CD4-positive, alpha-beta memory T cell (primary cell): ENCODE measurements around the gene POLR2J. TPM values are rescaled to one million over a fixed set of nuclear protein-coding genes. Genes with fewer than 3 reads are reported as not detected.

Source experiments
- CTCF ChIA-PET: fragments of 350-600 bp; sonication (Branson Sonifier 250); formaldehyde crosslinking; loops from one replicate; lab custom pipeline; 2021; ENCODE audit warnings: inconsistent platforms; ENCODE audit not compliant: partially characterized antibody; lab: Charles Lee
- POLR2A ChIA-PET: fragments of 350-600 bp; sonication (Branson Sonifier 250); formaldehyde crosslinking; loops from one replicate; lab custom pipeline; 2021; ENCODE audit not compliant: partially characterized antibody; lab: Charles Lee
- DNase-seq, 5 donors: peaks; one replicate each; pipeline versions ENCODE4 v3.0.0 to v3.0.0-alpha.2; 2020 to 2022; ENCODE audit warnings: mixed read lengths in 1 of 5
- H3K27ac ChIP-seq: one replicate; pipeline ENCODE4 v1.7.0; 2013; ENCODE audit warnings: low read depth, low read length
- H3K27me3 ChIP-seq: 2 replicates; pipeline ENCODE4 v1.7.0; 2013; ENCODE audit warnings: mild to moderate bottlenecking, low read length, moderate library complexity; ENCODE audit not compliant: insufficient read depth
- H3K36me3 ChIP-seq: 2 replicates; pipeline ENCODE4 v1.7.0; 2013; ENCODE audit warnings: mild to moderate bottlenecking, low read length, moderate library complexity; ENCODE audit not compliant: insufficient read depth
- H3K4me1 ChIP-seq: 2 replicates; pipeline ENCODE4 v1.7.0; 2013; ENCODE audit warnings: mild to moderate bottlenecking, low read length, moderate library complexity; ENCODE audit not compliant: insufficient read depth
- H3K4me3 ChIP-seq, 2 donors: one replicate each; pipeline ENCODE4 v1.7.0; 2013; ENCODE audit warnings: low read length in 2 of 2, mild to moderate bottlenecking in 1 of 2
- H3K9me3 ChIP-seq, 2 donors: one replicate each; pipeline ENCODE4 v1.7.0; 2013; ENCODE audit warnings: low read length in 2 of 2, control low read depth in 1 of 2; ENCODE audit not compliant: control insufficient read depth in 1 of 2
- H3K27ac Mint-ChIP-seq, 7 donors: one replicate each; pipeline ENCODE4 v1.8.0; 2020 to 2021; ENCODE audit warnings: mixed read lengths in 7 of 7, mild to moderate bottlenecking in 6 of 7, inconsistent platforms in 3 of 7, moderate library complexity in 3 of 7
- H3K27me3 Mint-ChIP-seq, 2 donors: one replicate each; pipeline ENCODE4 v1.8.0; 2020 to 2021; ENCODE audit warnings: mixed read lengths in 2 of 2
- H3K36me3 Mint-ChIP-seq, 2 donors: one replicate each; pipeline ENCODE4 v1.8.0; 2020 to 2021; ENCODE audit warnings: mixed read lengths in 2 of 2, inconsistent platforms in 1 of 2, mild to moderate bottlenecking in 1 of 2
- H3K4me1 Mint-ChIP-seq, 4 donors: one replicate each; pipeline ENCODE4 v1.8.0; 2020 to 2021; ENCODE audit warnings: mixed read lengths in 4 of 4, mild to moderate bottlenecking in 1 of 4
- H3K4me3 Mint-ChIP-seq, 8 donors: one replicate each; pipeline ENCODE4 v1.8.0; 2020 to 2021; ENCODE audit warnings: mixed read lengths in 8 of 8, mild to moderate bottlenecking in 7 of 8, moderate library complexity in 6 of 8, inconsistent platforms in 3 of 8
- H3K9me3 Mint-ChIP-seq, 8 donors: one replicate each; pipeline ENCODE4 v1.8.0; 2020 to 2021; ENCODE audit warnings: mixed read lengths in 8 of 8, mild to moderate bottlenecking in 5 of 8, inconsistent platforms in 3 of 8, moderate library complexity in 1 of 8
- intact Hi-C: fragments of 100-400 bp; cut with micrococcal nuclease; formaldehyde crosslinking; loops from one replicate; pipeline ENCODE4 v1.15.1; 2023
- polyA plus RNA-seq, 2 donors: library from polyadenylated mRNA; unstranded; fragments of 300-500 nt; fragmentation: Illumina TruSeq; gene quantifications; one replicate each; pipeline ENCODE4 v1.2.3, GENCODE V29; 2021
- total RNA-seq, 2 experiments: library from RNA; stranded (reverse); gene quantifications; one replicate each; pipeline ENCODE4 v1.2.3, GENCODE V29; 2021

Gene POLR2J
- total and polyA plus RNA-seq, 4 experiments from 2014 or later = 35.8 to 126 (median 80.3) TPM

- Mint-ChIP-seq H3K4me1 (peaks cover 6 to 32% (median 20%) of the 10 kb centered on the region in 4 donors), H3K9me3 (no peaks in the 10 kb centered on the region), H3K4me3 (no peak overlapping the region), H3K36me3 (peaks cover 4 to 25% of the 10 kb centered on the region in 2 donors), H3K27me3 (no peaks in the 10 kb centered on the region), H3K27ac (peak overlapping the region in 1 of 7 donors; percentile 58)
- Histone ChIP-seq H3K27ac (no peak overlapping the region), H3K36me3 (peaks cover 19% of the 10 kb centered on the region), H3K4me1 (peaks cover 19% of the 10 kb centered on the region), H3K4me3 (no peak overlapping the region), H3K9me3 (no peaks in the 10 kb centered on the region), H3K27me3 (no peaks in the 10 kb centered on the region)
- DNase-seq = no peak
- CTCF ChIA-PET = interaction anchor here (1.6 to 5.6 kb wide), 3 partner anchors 19 to 65 kb away, joined by 7 to 36 read pairs (median 26); no protein-coding TSS in a partner anchor
- intact Hi-C loops = no loop called here
- POLR2A ChIA-PET = interaction anchor here (1.0 kb wide), 1 partner anchor 53 kb away, joined by 3 read pairs; no protein-coding TSS in a partner anchor
Observed at GRCh38 chr7:102468478-102469350, 10.0 kb downstream of the POLR2J start.

GRCh38 chr7:102467581-102468477 lies 10.9 kb downstream of the POLR2J start:
- Mint-ChIP-seq H3K27me3 (no peaks in the 10 kb centered on the region), H3K4me3 (peak overlapping the region in 1 of 8 donors; percentile 21), H3K36me3 (peaks cover 4 to 20% of the 10 kb centered on the region in 2 donors), H3K9me3 (no peaks in the 10 kb centered on the region), H3K4me1 (peaks cover 6 to 35% (median 23%) of the 10 kb centered on the region in 4 donors), H3K27ac (peak overlapping the region in 1 of 7 donors; percentile 79)
- Histone ChIP-seq H3K4me1 (peaks cover 27% of the 10 kb centered on the region), H3K27ac (no peak overlapping the region), H3K27me3 (no peaks in the 10 kb centered on the region), H3K9me3 (no peaks in the 10 kb centered on the region), H3K4me3 (no peak overlapping the region), H3K36me3 (peaks cover 11% of the 10 kb centered on the region)
- POLR2A ChIA-PET = interaction anchor here (0.8 to 2.5 kb wide), 4 partner anchors 52 to 72 kb away, joined by 3 to 13 read pairs (median 4); partner anchors contain the start of gene PRKRIP1
- intact Hi-C loops = no loop called here
- CTCF ChIA-PET = interaction anchor here (1.1 to 5.6 kb wide), 7 partner anchors 12 to 64 kb away, joined by 3 to 36 read pairs (median 9); no protein-coding TSS in a partner anchor
- DNase-seq = no peak

- Mint-ChIP-seq H3K4me3 (peak overlapping the region; percentile 83 to 94 (median 91)), H3K36me3 (peaks cover 4 to 13% of the 10 kb centered on the region in 2 donors), H3K27ac (peak overlapping the region in 5 of 7 donors; percentile 8 to 80 (median 60)), H3K4me1 (peaks cover 8 to 48% (median 27%) of the 10 kb centered on the region in 4 donors), H3K9me3 (no peaks in the 10 kb centered on the region), H3K27me3 (no peaks in the 10 kb centered on the region)
- Histone ChIP-seq H3K4me1 (peaks cover 30% of the 10 kb centered on the region), H3K4me3 (no peak overlapping the region), H3K27ac (no peak overlapping the region), H3K36me3 (peaks cover 10% of the 10 kb centered on the region), H3K9me3 (no peaks in the 10 kb centered on the region), H3K27me3 (no peaks in the 10 kb centered on the region)
- DNase-seq = no peak
- POLR2A ChIA-PET = interaction anchor here (0.8 to 4.0 kb wide), 9 partner anchors 18 to 70 kb away, joined by 3 to 27 read pairs (median 9); partner anchors contain the start of genes ORAI2 and PRKRIP1
- CTCF ChIA-PET = interaction anchor here (0.9 to 5.6 kb wide), 11 partner anchors 16 to 80 kb away, joined by 3 to 36 read pairs (median 6); partner anchors contain the start of gene PRKRIP1
- intact Hi-C loops = no loop called here
Observed at GRCh38 chr7:102466097-102466496, 12.6 kb downstream of the POLR2J start.

- Mint-ChIP-seq H3K27me3 (no peaks in the 10 kb centered on the region), H3K9me3 (no peaks in the 10 kb centered on the region), H3K36me3 (peaks cover 7 to 15% of the 10 kb centered on the region in 2 donors), H3K27ac (peak within 1 kb of the TSS; percentile 78 to 93 (median 88)), H3K4me1 (peaks cover 11 to 54% (median 28%) of the 10 kb centered on the region in 4 donors), H3K4me3 (peak within 1 kb of the TSS; percentile 90 to 94 (median 92))
- Histone ChIP-seq H3K4me1 (peaks cover 30% of the 10 kb centered on the region), H3K36me3 (peaks cover 4% of the 10 kb centered on the region), H3K27me3 (no peaks in the 10 kb centered on the region), H3K4me3 (peak within 1 kb of the TSS; percentile 93 to 94), H3K27ac (peak within 1 kb of the TSS; percentile 85), H3K9me3 (no peaks in the 10 kb centered on the region)
- peak; percentile 90 to 92 (median 91) for DNase-seq
- intact Hi-C loops = loop anchor here (1.0 to 5.0 kb wide), 7 partner anchors 30 to 177 kb away; partner anchors contain the start of genes PRKRIP1 and SH2B2
- ChIA-PET CTCF (interaction anchor here (1.8 to 5.6 kb wide), 7 partner anchors 12 to 70 kb away, joined by 5 to 36 read pairs (median 16); partner anchors contain the start of gene PRKRIP1), POLR2A (interaction anchor here (0.7 to 4.0 kb wide), 10 partner anchors 9 to 69 kb away, joined by 3 to 27 read pairs (median 10); partner anchors contain the start of genes ORAI2 and PRKRIP1)
Observed at GRCh38 chr7:102464577-102465280, 14.0 kb downstream of the POLR2J start, which contains the start of the genes ALKBH4 and LRWD1. Gene ALKBH4 (minus strand): TSS chr7:102464863. CDS start chr7:102464836, 27 bp downstream. Gene LRWD1 (plus strand): TSS chr7:102464984. CDS start chr7:102465081, 97 bp downstream.

GRCh38 chr7:102463841-102464576 lies 14.7 kb downstream of the POLR2J start:
- Histone ChIP-seq H3K4me3 (peak overlapping the region; percentile 93 to 94), H3K4me1 (peaks cover 30% of the 10 kb centered on the region), H3K36me3 (no peaks in the 10 kb centered on the region), H3K9me3 (no peaks in the 10 kb centered on the region), H3K27me3 (no peaks in the 10 kb centered on the region), H3K27ac (peak overlapping the region; percentile 85)
- intact Hi-C loops = loop anchor here (1.0 to 5.0 kb wide), 5 partner anchors 33 to 177 kb away; partner anchors contain the start of genes PRKRIP1 and SH2B2
- Mint-ChIP-seq H3K36me3 (peaks cover 7 to 15% of the 10 kb centered on the region in 2 donors), H3K27ac (peak overlapping the region; percentile 78 to 93 (median 88)), H3K4me3 (peak overlapping the region; percentile 90 to 94 (median 92)), H3K9me3 (no peaks in the 10 kb centered on the region), H3K4me1 (peaks cover 11 to 54% (median 28%) of the 10 kb centered on the region in 4 donors), H3K27me3 (no peaks in the 10 kb centered on the region)
- ChIA-PET POLR2A (interaction anchor here (0.7 to 4.0 kb wide), 9 partner anchors 8 to 68 kb away, joined by 3 to 27 read pairs (median 9); partner anchors contain the start of genes ORAI2 and PRKRIP1), CTCF (interaction anchor here (0.5 to 5.6 kb wide), 8 partner anchors 12 to 1386 kb away, joined by 3 to 36 read pairs (median 6); partner anchors contain the start of gene PRKRIP1)
- no peak for DNase-seq
